Measurements from ENCODE around the gene MPND.

Gene MPND

GRCh38 chr19:4362831-4363545 lies 19.6 kb downstream of the MPND start:
- DNase-seq (ENCODE audit: low read depth): no peak
- TF ChIP-seq, protein P1, sequence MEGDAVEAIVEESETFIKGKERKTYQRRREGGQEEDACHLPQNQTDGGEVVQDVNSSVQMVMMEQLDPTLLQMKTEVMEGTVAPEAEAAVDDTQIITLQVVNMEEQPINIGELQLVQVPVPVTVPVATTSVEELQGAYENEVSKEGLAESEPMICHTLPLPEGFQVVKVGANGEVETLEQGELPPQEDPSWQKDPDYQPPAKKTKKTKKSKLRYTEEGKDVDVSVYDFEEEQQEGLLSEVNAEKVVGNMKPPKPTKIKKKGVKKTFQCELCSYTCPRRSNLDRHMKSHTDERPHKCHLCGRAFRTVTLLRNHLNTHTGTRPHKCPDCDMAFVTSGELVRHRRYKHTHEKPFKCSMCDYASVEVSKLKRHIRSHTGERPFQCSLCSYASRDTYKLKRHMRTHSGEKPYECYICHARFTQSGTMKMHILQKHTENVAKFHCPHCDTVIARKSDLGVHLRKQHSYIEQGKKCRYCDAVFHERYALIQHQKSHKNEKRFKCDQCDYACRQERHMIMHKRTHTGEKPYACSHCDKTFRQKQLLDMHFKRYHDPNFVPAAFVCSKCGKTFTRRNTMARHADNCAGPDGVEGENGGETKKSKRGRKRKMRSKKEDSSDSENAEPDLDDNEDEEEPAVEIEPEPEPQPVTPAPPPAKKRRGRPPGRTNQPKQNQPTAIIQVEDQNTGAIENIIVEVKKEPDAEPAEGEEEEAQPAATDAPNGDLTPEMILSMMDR (IDR thresholded peaks at IDR 0.05; ENCODE audit: insufficient read depth, low read depth, low read length, missing control alignments): no peak
- H3K4me3 ChIP-seq (ENCODE audit: low read depth, low read length): no peak overlapping the region

DNA sequence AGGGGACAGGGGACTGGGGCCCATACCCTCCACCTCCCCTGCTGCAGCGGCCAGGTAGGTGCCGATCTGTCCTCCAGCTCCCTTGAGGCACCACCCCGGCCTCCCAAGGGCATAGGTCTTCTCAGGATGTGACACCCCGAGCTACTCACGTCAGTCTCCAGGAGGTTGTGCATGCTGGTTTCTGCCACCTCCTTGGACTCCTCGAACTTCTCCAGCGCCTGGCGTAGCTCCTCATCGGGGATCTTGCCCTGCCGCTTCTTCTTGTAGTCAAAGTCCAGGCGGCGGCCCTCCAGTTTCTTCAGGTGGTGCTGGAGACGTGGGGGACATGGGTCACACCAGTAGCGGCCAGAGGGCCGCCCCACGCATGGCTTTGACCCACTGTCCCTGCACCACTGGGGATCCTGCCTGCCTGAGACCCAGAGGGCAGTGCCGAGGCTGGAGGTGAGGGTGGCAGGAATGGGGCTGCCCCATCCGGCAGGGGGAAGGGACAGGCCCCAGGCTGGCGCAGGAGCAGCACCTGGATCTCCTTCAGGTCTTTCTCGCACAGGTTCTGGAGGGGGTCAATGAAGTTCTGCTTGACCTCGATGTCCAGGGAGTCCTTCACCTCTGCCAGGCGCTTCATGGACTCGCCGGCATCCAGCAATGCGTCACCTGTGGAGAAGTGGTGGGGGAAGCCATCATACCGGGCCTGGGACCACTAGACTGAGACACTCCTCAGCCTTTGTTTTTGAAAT lies 20.4 kb downstream of the MPND start:
- DNase-seq (ENCODE audit: low read depth): no peak
- H3K4me3 ChIP-seq (ENCODE audit: low read depth, low read length): no peak overlapping the region
- TF ChIP-seq, protein P1 (IDR thresholded peaks at IDR 0.05; ENCODE audit: insufficient read depth, low read depth, low read length, missing control alignments): no peak

- no peak for DNase-seq (ENCODE audit: low read depth)
- no peak overlapping the region for H3K4me3 ChIP-seq (ENCODE audit: low read depth, low read length)
- TF ChIP-seq, protein P1 (IDR thresholded peaks at IDR 0.05; ENCODE audit: insufficient read depth, low read depth, low read length, missing control alignments): no peak
These were observed 22.0 kb downstream of the MPND start for GRCh38 chr19:4365341-4365740.

DNA sequence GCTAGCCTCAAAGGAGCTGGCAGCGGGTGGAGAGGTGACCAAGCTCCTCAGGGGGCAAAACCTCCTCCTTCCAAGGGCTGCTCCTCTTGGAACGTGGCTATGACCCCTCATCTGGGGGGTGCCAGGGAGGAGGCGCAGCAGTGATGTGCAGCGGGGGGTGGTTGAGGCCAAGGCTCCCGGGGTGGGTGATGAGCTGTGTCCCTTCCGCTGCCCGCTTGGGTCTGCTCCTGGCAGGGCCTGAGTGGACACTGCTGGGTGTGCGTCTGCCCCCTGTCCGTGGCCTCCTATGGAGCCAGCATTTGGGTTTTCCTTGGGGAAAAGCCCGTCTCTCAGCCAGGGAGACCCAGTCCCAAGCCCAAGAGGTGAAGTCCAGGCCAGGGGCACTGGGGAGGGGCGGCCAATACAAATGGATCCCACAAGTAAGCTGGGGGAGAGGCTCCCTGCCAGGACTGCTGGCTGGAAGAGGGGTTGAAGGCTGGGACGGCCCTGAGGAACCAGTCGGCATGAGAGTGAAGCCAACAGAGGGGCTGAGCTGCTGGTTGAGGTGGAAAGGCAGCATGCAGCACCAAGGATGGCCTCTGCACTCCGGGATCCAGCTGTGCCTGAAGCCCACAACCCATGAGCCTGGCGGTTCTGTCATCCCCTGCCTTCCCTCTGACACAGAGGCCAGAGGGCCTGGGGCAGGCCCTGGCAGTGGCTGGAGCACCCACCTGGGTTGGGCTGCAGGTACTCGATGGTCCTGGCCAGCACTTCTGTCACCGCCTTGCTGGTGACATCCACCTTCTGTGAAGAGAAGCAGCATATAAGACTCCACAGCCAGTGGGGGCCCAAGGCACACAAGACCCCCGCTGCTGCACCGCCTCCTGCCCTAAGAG lies 22.7 kb downstream of the MPND start:
- TF ChIP-seq, protein P1 (IDR thresholded peaks at IDR 0.05; ENCODE audit: insufficient read depth, low read depth, low read length, missing control alignments): no peak
- DNase-seq (ENCODE audit: low read depth): no peak
- H3K4me3 ChIP-seq (ENCODE audit: low read depth, low read length): no peak overlapping the region

GRCh38 chr19:4366666-4367335 lies 23.4 kb downstream of the MPND start:
- no peak for DNase-seq (ENCODE audit: low read depth)
- TF ChIP-seq, protein P1 (IDR thresholded peaks at IDR 0.05; ENCODE audit: insufficient read depth, low read depth, low read length, missing control alignments): no peak
- no peak overlapping the region for H3K4me3 ChIP-seq (ENCODE audit: low read depth, low read length)

- TF ChIP-seq, protein P1 (IDR thresholded peaks at IDR 0.05; ENCODE audit: insufficient read depth, low read depth, low read length, missing control alignments): no peak
- DNase-seq (ENCODE audit: low read depth): no peak
- no peak overlapping the region for H3K4me3 ChIP-seq (ENCODE audit: low read depth, low read length)
These were observed 24.0 kb downstream of the MPND start for GRCh38 chr19:4367336-4367723.
